Measurements from ENCODE around the gene EIF5.

DNA sequence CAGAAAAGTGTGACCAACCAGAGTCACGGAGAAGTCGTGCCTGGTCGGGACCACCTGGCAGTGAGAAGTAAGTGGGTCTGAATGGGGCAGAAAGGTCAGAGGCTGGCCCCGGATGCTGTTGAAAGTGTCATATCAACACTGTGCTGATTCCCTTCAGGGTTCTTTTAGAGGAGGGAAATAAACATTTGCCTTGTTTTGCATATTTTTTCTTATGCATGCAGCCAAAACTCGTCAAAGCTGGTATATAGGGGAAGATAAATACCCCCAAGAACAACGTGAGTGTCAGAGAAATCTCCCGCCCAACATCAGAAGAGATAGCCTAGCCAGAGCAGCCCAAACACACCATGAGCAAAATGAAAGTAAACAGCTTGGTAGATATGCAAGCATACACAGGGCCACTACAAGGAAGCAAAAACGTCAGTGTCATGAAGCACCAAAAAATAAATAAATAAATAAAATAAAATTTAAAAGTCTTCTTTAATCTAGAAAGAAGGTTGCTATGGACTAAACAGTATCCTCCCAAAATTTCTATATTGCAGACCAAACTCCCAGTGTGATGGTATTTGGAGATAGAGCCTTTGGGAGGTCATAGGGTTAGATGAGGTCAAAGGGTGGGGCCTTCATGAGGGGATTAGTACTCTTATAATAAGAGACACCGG lies 22.1 kb downstream of the EIF5 start:
- TF ChIP-seq, protein P1, sequence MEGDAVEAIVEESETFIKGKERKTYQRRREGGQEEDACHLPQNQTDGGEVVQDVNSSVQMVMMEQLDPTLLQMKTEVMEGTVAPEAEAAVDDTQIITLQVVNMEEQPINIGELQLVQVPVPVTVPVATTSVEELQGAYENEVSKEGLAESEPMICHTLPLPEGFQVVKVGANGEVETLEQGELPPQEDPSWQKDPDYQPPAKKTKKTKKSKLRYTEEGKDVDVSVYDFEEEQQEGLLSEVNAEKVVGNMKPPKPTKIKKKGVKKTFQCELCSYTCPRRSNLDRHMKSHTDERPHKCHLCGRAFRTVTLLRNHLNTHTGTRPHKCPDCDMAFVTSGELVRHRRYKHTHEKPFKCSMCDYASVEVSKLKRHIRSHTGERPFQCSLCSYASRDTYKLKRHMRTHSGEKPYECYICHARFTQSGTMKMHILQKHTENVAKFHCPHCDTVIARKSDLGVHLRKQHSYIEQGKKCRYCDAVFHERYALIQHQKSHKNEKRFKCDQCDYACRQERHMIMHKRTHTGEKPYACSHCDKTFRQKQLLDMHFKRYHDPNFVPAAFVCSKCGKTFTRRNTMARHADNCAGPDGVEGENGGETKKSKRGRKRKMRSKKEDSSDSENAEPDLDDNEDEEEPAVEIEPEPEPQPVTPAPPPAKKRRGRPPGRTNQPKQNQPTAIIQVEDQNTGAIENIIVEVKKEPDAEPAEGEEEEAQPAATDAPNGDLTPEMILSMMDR (IDR thresholded peaks at IDR 0.05): no peak
- no peak for TF ChIP-seq POLR2A (IDR thresholded peaks at IDR 0.05)

Measured in heart left ventricle (tissue), 13 donors.